Smooth muscle cell (in vitro differentiated cells): ENCODE data around the gene MDFIC. TPM values are rescaled to one million over a fixed set of nuclear protein-coding genes. Genes with fewer than 3 reads are reported as not detected.

Experiments
- DNase-seq: peaks from one replicate; lab custom pipeline; 2025; ENCODE audit not compliant: unreplicated experiment; lab: John Stamatoyannopoulos, UW
- H2AFZ ChIP-seq: fragments of 200-600 bp; sonication (generic); 2 replicates; pipeline ENCODE4 v1.6.0; 2016; ENCODE audit warnings: antibody characterized with exemption, low read depth, mild to moderate bottlenecking
- H3F3A ChIP-seq: fragments of 200-600 bp; sonication (generic); 2 replicates; pipeline ENCODE4 v1.6.0; 2017; ENCODE audit warnings: antibody characterized with exemption, low read depth
- H3K27ac ChIP-seq: fragments of 200-600 bp; sonication (generic); 2 replicates; pipeline ENCODE4 v1.5.1; 2016; ENCODE audit warnings: low read depth, mild to moderate bottlenecking
- H3K27me3 ChIP-seq: fragments of 200-600 bp; sonication (generic); 2 replicates; pipeline ENCODE4 v1.6.1; 2016; ENCODE audit warnings: low read depth, mild to moderate bottlenecking
- H3K36me3 ChIP-seq: fragments of 200-600 bp; sonication (generic); 2 replicates; pipeline ENCODE4 v1.5.1; 2016; ENCODE audit warnings: low read depth
- H3K4me1 ChIP-seq: fragments of 200-600 bp; sonication (generic); 2 replicates; pipeline ENCODE4 v1.5.1; 2016; ENCODE audit warnings: low read depth
- H3K4me2 ChIP-seq: fragments of 200-600 bp; sonication (generic); 2 replicates; pipeline ENCODE4 v1.6.0; 2016; ENCODE audit warnings: mild to moderate bottlenecking
- H3K4me3 ChIP-seq: fragments of 200-600 bp; sonication (generic); 2 replicates; pipeline ENCODE4 v1.5.1; 2016; ENCODE audit warnings: mild to moderate bottlenecking
- H3K79me2 ChIP-seq: fragments of 200-600 bp; sonication (generic); 2 replicates; pipeline ENCODE4 v1.6.0; 2016; ENCODE audit warnings: low read depth, mild to moderate bottlenecking
- H3K9ac ChIP-seq: fragments of 200-600 bp; sonication (generic); 2 replicates; pipeline ENCODE4 v1.6.0; 2016; ENCODE audit warnings: low read depth
- H3K9me3 ChIP-seq: fragments of 200-600 bp; sonication (generic); replicated peaks from 2 replicates; pipeline ENCODE4 v1.5.1; 2016; ENCODE audit warnings: low read depth
- H4K20me1 ChIP-seq: fragments of 200-600 bp; sonication (generic); 2 replicates; pipeline ENCODE4 v1.6.0; 2016; ENCODE audit warnings: low read depth
- WGBS: methylation state at CpG from one replicate; pipeline ENCODE4 v1.1.7; 2016; ENCODE audit warnings: low lambda C conversion rate; 5-methylcytosine and 5-hydroxymethylcytosine counted together
- polyA plus RNA-seq: library from polyadenylated mRNA; unstranded; fragments of >200 nt; fragmentation: Nextera tagmentation; extraction: Ambion mirVana; gene quantifications from 2 replicates; pipeline ENCODE4 v1.2.1, GENCODE V29; 2016
- total RNA-seq: library from RNA; depleted of rRNA; stranded (reverse); fragments of >200 nt; gene quantifications from 2 replicates; pipeline ENCODE4 v1.2.3, GENCODE V29; 2014
- TF ChIP-seq, protein P1 (sequence below): fragments of 200-600 bp; sonication (generic); IDR thresholded peaks from 2 replicates; pipeline ENCODE4 v1.5.1; 2017; ENCODE audit warnings: borderline replicate concordance, mild to moderate bottlenecking, antibody characterized with exemption; ENCODE audit not compliant: insufficient read depth, poor library complexity, severe bottlenecking

MDFIC gene
- total and polyA plus RNA-seq, 2 experiments from 2014 or later, result 17.5 to 37.0 TPM

GRCh38 chr7:114977277-114977676 is 55.4 kb downstream of the MDFIC start:
- TF ChIP-seq, protein P1, sequence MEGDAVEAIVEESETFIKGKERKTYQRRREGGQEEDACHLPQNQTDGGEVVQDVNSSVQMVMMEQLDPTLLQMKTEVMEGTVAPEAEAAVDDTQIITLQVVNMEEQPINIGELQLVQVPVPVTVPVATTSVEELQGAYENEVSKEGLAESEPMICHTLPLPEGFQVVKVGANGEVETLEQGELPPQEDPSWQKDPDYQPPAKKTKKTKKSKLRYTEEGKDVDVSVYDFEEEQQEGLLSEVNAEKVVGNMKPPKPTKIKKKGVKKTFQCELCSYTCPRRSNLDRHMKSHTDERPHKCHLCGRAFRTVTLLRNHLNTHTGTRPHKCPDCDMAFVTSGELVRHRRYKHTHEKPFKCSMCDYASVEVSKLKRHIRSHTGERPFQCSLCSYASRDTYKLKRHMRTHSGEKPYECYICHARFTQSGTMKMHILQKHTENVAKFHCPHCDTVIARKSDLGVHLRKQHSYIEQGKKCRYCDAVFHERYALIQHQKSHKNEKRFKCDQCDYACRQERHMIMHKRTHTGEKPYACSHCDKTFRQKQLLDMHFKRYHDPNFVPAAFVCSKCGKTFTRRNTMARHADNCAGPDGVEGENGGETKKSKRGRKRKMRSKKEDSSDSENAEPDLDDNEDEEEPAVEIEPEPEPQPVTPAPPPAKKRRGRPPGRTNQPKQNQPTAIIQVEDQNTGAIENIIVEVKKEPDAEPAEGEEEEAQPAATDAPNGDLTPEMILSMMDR, result no peak
- peaks cover 4% of the 10 kb centered on the region for H3K36me3 ChIP-seq
- no peak overlapping the region for H3K27ac ChIP-seq
- WGBS, result 89% methylated on average over 1 of the region's 1 CpG
- no peaks in the 10 kb centered on the region for H3K27me3 ChIP-seq
- DNase-seq, result no peak
- peaks cover 34% of the 10 kb centered on the region for H3K79me2 ChIP-seq
- H3K9me3 ChIP-seq, result no peaks in the 10 kb centered on the region
- no peak overlapping the region for H2AFZ ChIP-seq
- no peak overlapping the region for H3K4me3 ChIP-seq
- H3F3A ChIP-seq, result no peaks in the 10 kb centered on the region
- no peak overlapping the region for H3K4me2 ChIP-seq
- no peaks in the 10 kb centered on the region for H3K4me1 ChIP-seq
- peaks cover 14% of the 10 kb centered on the region for H4K20me1 ChIP-seq
- no peak overlapping the region for H3K9ac ChIP-seq

- Histone ChIP-seq H3K27ac (no peak overlapping the region), H3K36me3 (peaks cover 9% of the 10 kb centered on the region), H3K9me3 (no peaks in the 10 kb centered on the region), H3K4me1 (no peaks in the 10 kb centered on the region), H3K4me3 (no peak overlapping the region), H4K20me1 (peaks cover 10% of the 10 kb centered on the region), H3K9ac (no peak overlapping the region), H3F3A (no peaks in the 10 kb centered on the region), H3K79me2 (peaks cover 24% of the 10 kb centered on the region), H3K27me3 (no peaks in the 10 kb centered on the region), H2AFZ (no peak overlapping the region), H3K4me2 (no peak overlapping the region)
- TF ChIP-seq, protein P1, result no peak
- DNase-seq, result no peak
- WGBS, result 65% methylated on average over 7 of the region's 7 CpGs
Observed at GRCh38 chr7:114979388-114979787, 57.5 kb downstream of the MDFIC start.

- DNase-seq, result no peak
- Histone ChIP-seq H3K27ac (no peak overlapping the region), H3K79me2 (peaks cover 18% of the 10 kb centered on the region), H3K4me2 (no peak overlapping the region), H3F3A (no peaks in the 10 kb centered on the region), H3K9me3 (no peaks in the 10 kb centered on the region), H3K36me3 (peaks cover 9% of the 10 kb centered on the region), H3K4me3 (no peak overlapping the region), H3K4me1 (no peaks in the 10 kb centered on the region), H2AFZ (no peak overlapping the region), H4K20me1 (peaks cover 10% of the 10 kb centered on the region), H3K9ac (no peak overlapping the region), H3K27me3 (no peaks in the 10 kb centered on the region)
- 93% methylated on average over 4 of the region's 4 CpGs for WGBS
- TF ChIP-seq, protein P1, result no peak
Observed at GRCh38 chr7:114979803-114980507, 58.1 kb downstream of the MDFIC start.

DNA sequence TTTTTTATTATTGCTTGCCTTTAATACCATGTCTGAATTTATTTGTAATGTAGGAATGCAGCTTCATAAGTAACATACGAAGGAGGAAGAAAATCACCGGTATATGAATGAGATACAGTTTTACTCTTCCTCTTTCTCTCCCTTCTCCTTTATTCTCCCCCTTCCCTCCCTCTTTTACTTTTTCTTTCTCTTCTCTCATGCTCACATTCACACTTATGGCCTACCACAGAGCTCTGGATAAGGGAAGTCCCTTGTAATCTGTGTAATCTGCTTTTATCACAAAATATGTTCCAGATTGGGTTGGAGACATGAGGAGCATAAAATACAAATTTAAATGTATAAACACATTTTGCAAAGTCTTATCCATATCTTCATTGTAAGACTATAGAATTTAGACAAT is 59.4 kb downstream of the MDFIC start:
- Histone ChIP-seq H3K4me2 (no peak overlapping the region), H3K27me3 (no peaks in the 10 kb centered on the region), H3K9ac (no peak overlapping the region), H3K36me3 (peaks cover 9% of the 10 kb centered on the region), H3F3A (peaks cover 4% of the 10 kb centered on the region), H4K20me1 (peaks cover 8% of the 10 kb centered on the region), H3K9me3 (no peaks in the 10 kb centered on the region), H2AFZ (no peak overlapping the region), H3K79me2 (peaks cover 11% of the 10 kb centered on the region), H3K4me1 (no peaks in the 10 kb centered on the region), H3K27ac (no peak overlapping the region), H3K4me3 (no peak overlapping the region)
- 100% methylated on average over 2 of the region's 2 CpGs for WGBS
- no peak for DNase-seq
- TF ChIP-seq, protein P1, result no peak
